ENCODE results near the gene PLXDC2.

PLXDC2 gene

GRCh38 chr10:19826712-19827111 is 10.5 kb downstream of the PLXDC2 start:
- DNase-seq = no peak
- no peak for ATAC-seq (replicated peaks)
- H3K9me3 Mint-ChIP-seq = peaks cover 0 to 4% of the 10 kb centered on the region in 2 donors
- no peak overlapping the region for H3K27ac Mint-ChIP-seq
- H3K27me3 Mint-ChIP-seq = no peaks in the 10 kb centered on the region
- no peaks in the 10 kb centered on the region for H3K4me1 Mint-ChIP-seq
- no peak overlapping the region for H3K4me3 Mint-ChIP-seq
- no peaks in the 10 kb centered on the region for H3K36me3 Mint-ChIP-seq

GRCh38 chr10:19828278-19829049 is 12.2 kb downstream of the PLXDC2 start:
- Mint-ChIP-seq H3K27me3 (no peaks in the 10 kb centered on the region), H3K4me1 (no peaks in the 10 kb centered on the region), H3K27ac (no peak overlapping the region), H3K9me3 (peaks cover 0 to 4% of the 10 kb centered on the region in 2 donors), H3K36me3 (no peaks in the 10 kb centered on the region), H3K4me3 (no peak overlapping the region)
- ATAC-seq (replicated peaks) (no peak), DNase-seq (no peak)

- H3K36me3 Mint-ChIP-seq = no peaks in the 10 kb centered on the region
- no peak for DNase-seq
- no peak overlapping the region for H3K4me3 Mint-ChIP-seq
- no peak overlapping the region for H3K27ac Mint-ChIP-seq
- ATAC-seq (replicated peaks) = no peak
- H3K27me3 Mint-ChIP-seq = no peaks in the 10 kb centered on the region
- H3K4me1 Mint-ChIP-seq = no peaks in the 10 kb centered on the region
- H3K9me3 Mint-ChIP-seq = peaks cover 0 to 4% of the 10 kb centered on the region in 2 donors
Observed at GRCh38 chr10:19832699-19833098, 16.5 kb downstream of the PLXDC2 start.

GRCh38 chr10:19833170-19833824 is 17.1 kb downstream of the PLXDC2 start:
- Mint-ChIP-seq H3K9me3 (peaks cover 0 to 4% of the 10 kb centered on the region in 2 donors), H3K36me3 (no peaks in the 10 kb centered on the region), H3K27me3 (no peaks in the 10 kb centered on the region), H3K4me1 (no peaks in the 10 kb centered on the region), H3K4me3 (no peak overlapping the region), H3K27ac (no peak overlapping the region)
- ATAC-seq (replicated peaks) (no peak), DNase-seq (no peak)

GRCh38 chr10:19835952-19836351 is 19.7 kb downstream of the PLXDC2 start:
- no peak for DNase-seq
- Mint-ChIP-seq H3K27me3 (no peaks in the 10 kb centered on the region), H3K36me3 (no peaks in the 10 kb centered on the region), H3K4me3 (no peak overlapping the region), H3K4me1 (no peaks in the 10 kb centered on the region), H3K27ac (no peak overlapping the region), H3K9me3 (peaks cover 0 to 4% of the 10 kb centered on the region in 2 donors)
- no peak for ATAC-seq (replicated peaks)

- no peaks in the 10 kb centered on the region for H3K27me3 Mint-ChIP-seq
- H3K4me1 Mint-ChIP-seq = no peaks in the 10 kb centered on the region
- H3K36me3 Mint-ChIP-seq = no peaks in the 10 kb centered on the region
- no peak overlapping the region for H3K4me3 Mint-ChIP-seq
- no peak for DNase-seq
- H3K9me3 Mint-ChIP-seq = no peaks in the 10 kb centered on the region
- no peak overlapping the region for H3K27ac Mint-ChIP-seq
- ATAC-seq (replicated peaks) = no peak
Observed at GRCh38 chr10:19839090-19839489, 22.9 kb downstream of the PLXDC2 start.

GRCh38 chr10:19839552-19839951 is 23.3 kb downstream of the PLXDC2 start:
- no peaks in the 10 kb centered on the region for H3K27me3 Mint-ChIP-seq
- no peaks in the 10 kb centered on the region for H3K9me3 Mint-ChIP-seq
- no peaks in the 10 kb centered on the region for H3K4me1 Mint-ChIP-seq
- H3K27ac Mint-ChIP-seq = no peak overlapping the region
- no peak overlapping the region for H3K4me3 Mint-ChIP-seq
- ATAC-seq (replicated peaks) (no peak), DNase-seq (no peak)
- H3K36me3 Mint-ChIP-seq = no peaks in the 10 kb centered on the region

- H3K36me3 Mint-ChIP-seq = no peaks in the 10 kb centered on the region
- no peak overlapping the region for H3K4me3 Mint-ChIP-seq
- ATAC-seq (replicated peaks) = no peak
- no peaks in the 10 kb centered on the region for H3K4me1 Mint-ChIP-seq
- H3K27me3 Mint-ChIP-seq = no peaks in the 10 kb centered on the region
- DNase-seq = no peak
- no peaks in the 10 kb centered on the region for H3K9me3 Mint-ChIP-seq
- H3K27ac Mint-ChIP-seq = no peak overlapping the region
Observed at GRCh38 chr10:19840776-19841175, 24.5 kb downstream of the PLXDC2 start.

GRCh38 chr10:19843487-19843886 is 27.3 kb downstream of the PLXDC2 start:
- DNase-seq = no peak
- H3K27me3 Mint-ChIP-seq = no peaks in the 10 kb centered on the region
- ATAC-seq (replicated peaks) = no peak
- H3K4me1 Mint-ChIP-seq = no peaks in the 10 kb centered on the region
- H3K9me3 Mint-ChIP-seq = peaks cover 0 to 1% of the 10 kb centered on the region in 2 donors
- H3K4me3 Mint-ChIP-seq = no peak overlapping the region
- H3K36me3 Mint-ChIP-seq = no peaks in the 10 kb centered on the region
- H3K27ac Mint-ChIP-seq = no peak overlapping the region

GRCh38 chr10:19845503-19846368 is 29.5 kb downstream of the PLXDC2 start:
- no peak for DNase-seq
- Mint-ChIP-seq H3K36me3 (no peaks in the 10 kb centered on the region), H3K27ac (no peak overlapping the region), H3K9me3 (peaks cover 0 to 1% of the 10 kb centered on the region in 2 donors), H3K27me3 (no peaks in the 10 kb centered on the region), H3K4me1 (no peaks in the 10 kb centered on the region), H3K4me3 (no peak overlapping the region)
- no peak for ATAC-seq (replicated peaks)

- H3K9me3 Mint-ChIP-seq = peaks cover 0 to 1% of the 10 kb centered on the region in 2 donors
- DNase-seq (no peak), ATAC-seq (replicated peaks) (no peak)
- no peaks in the 10 kb centered on the region for H3K4me1 Mint-ChIP-seq
- H3K27ac Mint-ChIP-seq = no peak overlapping the region
- H3K4me3 Mint-ChIP-seq = no peak overlapping the region
- no peaks in the 10 kb centered on the region for H3K27me3 Mint-ChIP-seq
- H3K36me3 Mint-ChIP-seq = no peaks in the 10 kb centered on the region
Observed at GRCh38 chr10:19847321-19847720, 31.1 kb downstream of the PLXDC2 start.

GRCh38 chr10:19848226-19848985 is 32.2 kb downstream of the PLXDC2 start:
- DNase-seq (no peak), ATAC-seq (replicated peaks) (no peak)
- Mint-ChIP-seq H3K36me3 (no peaks in the 10 kb centered on the region), H3K27me3 (no peaks in the 10 kb centered on the region), H3K9me3 (peaks cover 0 to 1% of the 10 kb centered on the region in 2 donors), H3K4me1 (no peaks in the 10 kb centered on the region), H3K27ac (no peak overlapping the region), H3K4me3 (no peak overlapping the region)

GRCh38 chr10:19853831-19854230 is 37.6 kb downstream of the PLXDC2 start:
- H3K4me1 Mint-ChIP-seq = no peaks in the 10 kb centered on the region
- H3K27ac Mint-ChIP-seq = no peak overlapping the region
- DNase-seq (no peak), ATAC-seq (replicated peaks) (no peak)
- no peak overlapping the region for H3K4me3 Mint-ChIP-seq
- peaks cover 0 to 5% of the 10 kb centered on the region in 2 donors for H3K9me3 Mint-ChIP-seq
- H3K36me3 Mint-ChIP-seq = no peaks in the 10 kb centered on the region
- no peaks in the 10 kb centered on the region for H3K27me3 Mint-ChIP-seq

GRCh38 chr10:19857876-19858275 is 41.6 kb downstream of the PLXDC2 start:
- H3K27ac Mint-ChIP-seq = no peak overlapping the region
- no peaks in the 10 kb centered on the region for H3K4me1 Mint-ChIP-seq
- DNase-seq (no peak), ATAC-seq (replicated peaks) (no peak)
- no peak overlapping the region for H3K4me3 Mint-ChIP-seq
- H3K36me3 Mint-ChIP-seq = no peaks in the 10 kb centered on the region
- H3K27me3 Mint-ChIP-seq = no peaks in the 10 kb centered on the region
- peaks cover 0 to 13% of the 10 kb centered on the region in 2 donors for H3K9me3 Mint-ChIP-seq

All from stimulated activated naive B cell treated with anti-CD40 and anti-IgM and Interleukin-4, amounts not matched to agents 10 μg/mL and 1 μg/mL and 100 μg/mL, for 72 hours (primary cell).